Hematopoietic multipotent progenitor cell (in vitro differentiated cells): ENCODE data around the gene AMOT. TPM values are rescaled to one million over a fixed set of nuclear protein-coding genes. Genes with fewer than 3 reads are reported as not detected.
"Not testable (repeated sequence)": the region's sequence is repeated elsewhere in the genome, so short reads cannot be mapped to it uniquely, and the experiment has no call there.

Experiments
- DNase-seq, 3 donors: peaks; one replicate each; pipeline ENCODE4 v3.0.0-alpha.2; 2011 to 2015; ENCODE audit warnings: low read depth in 2 of 3, low spot score in 2 of 3
- total RNA-seq: library from RNA; depleted of rRNA; stranded (reverse); fragments of >200 nt; gene quantifications from one replicate; pipeline ENCODE4 v1.2.3, GENCODE V29; 2012

AMOT gene
- 8.3 TPM for total RNA-seq

GRCh38 chrX:112840382-112841113 lies at the start of gene AMOT:
Gene AMOT, minus strand, starts transcription at chrX:112840831. Its CDS starts 17,705 bp downstream, at chrX:112823126.
- peak; percentile 13 to 84 (median 76) for DNase-seq

GRCh38 chrX:112889400-112889799 lies 48.8 kb upstream of the AMOT start:
- DNase-seq, result peak in 1 of 3 donors; percentile 74

- peak in 1 of 3 donors; percentile 38 for DNase-seq
These were observed 48.3 kb upstream of the AMOT start for GRCh38 chrX:112888916-112889315.

- no peak for DNase-seq
These were observed 37.1 kb upstream of the AMOT start for GRCh38 chrX:112877771-112878173.

- DNase-seq, result no peak
These were observed 34.0 kb upstream of the AMOT start for GRCh38 chrX:112874614-112875013.

- DNase-seq, result peak in 1 of 3 donors; percentile 52
These were observed 33.5 kb upstream of the AMOT start for GRCh38 chrX:112874175-112874574.

- DNase-seq, result no peak
These were observed 28.0 kb upstream of the AMOT start for GRCh38 chrX:112868586-112868985.

GRCh38 chrX:112867570-112867969 lies 26.9 kb upstream of the AMOT start:
- DNase-seq, result no peak

- no peak for DNase-seq
These were observed 25.5 kb upstream of the AMOT start for GRCh38 chrX:112866175-112866574.

GRCh38 chrX:112865464-112866025 lies 24.9 kb upstream of the AMOT start:
- no peak for DNase-seq

GRCh38 chrX:112863850-112864249 lies 23.2 kb upstream of the AMOT start:
- no peak for DNase-seq

GRCh38 chrX:112857478-112857878 lies 16.8 kb upstream of the AMOT start:
- no peak for DNase-seq

- DNase-seq, result not testable (repeated sequence)
These were observed 14.3 kb upstream of the AMOT start for GRCh38 chrX:112854901-112855300.

GRCh38 chrX:112852851-112853250 lies 12.2 kb upstream of the AMOT start:
- no peak for DNase-seq

GRCh38 chrX:112851806-112852205 lies 11.2 kb upstream of the AMOT start:
- DNase-seq, result no peak

GRCh38 chrX:112851161-112851779 lies 10.6 kb upstream of the AMOT start:
- no peak for DNase-seq

GRCh38 chrX:112849016-112849415 lies 8.4 kb upstream of the AMOT start:
- no peak for DNase-seq

- DNase-seq, result no peak
These were observed 6.2 kb upstream of the AMOT start for GRCh38 chrX:112846782-112847181.

GRCh38 chrX:112846187-112846586 lies 5.6 kb upstream of the AMOT start:
- DNase-seq, result no peak

GRCh38 chrX:112844250-112844649 lies 3.6 kb upstream of the AMOT start:
- DNase-seq, result no peak

- DNase-seq, result no peak
These were observed 1.2 kb upstream of the AMOT start for GRCh38 chrX:112841820-112842157.
